HepG2 (cell line): ENCODE data around the gene JAZF1. TPM values are rescaled to one million over a fixed set of nuclear protein-coding genes. Genes with fewer than 3 reads are reported as not detected.

Experiments
- ATAC-seq: fragments of 200-7000 bp; cut with Tn5 transposase; 3 replicates; pipeline ENCODE4 v1.9.1; 2020; ENCODE audit warnings: mild to moderate bottlenecking, moderate library complexity
- BruUV-seq: library from RNA; stranded (reverse); fragments of 400-500 nt; replicated peaks from 2 replicates; lab custom pipeline; 2021; lab: Mats Ljungman, UMichigan
- CTCF ChIA-PET: fragments of 300-600 bp; formaldehyde crosslinking; extraction: SDS; loops from one replicate; lab custom pipeline; 2021; ENCODE audit warnings: low total read pairs, inconsistent platforms, low intra/inter-chr PET ratio; lab: Yijun Ruan, JAX
- POLR2A ChIA-PET: fragments of 350-600 bp; sonication (Branson Sonifier 250); formaldehyde crosslinking; loops from one replicate; lab custom pipeline; 2020; ENCODE audit warnings: antibody characterized with exemption, inconsistent platforms; lab: Yijun Ruan, JAX
- DNase-seq: peaks from one replicate; pipeline ENCODE4 v3.0.0-alpha.2; 2015; ENCODE audit warnings: low spot score
- FAIRE-seq: peaks from 3 replicates; lab custom pipeline; 2011; peaks lifted over from hg19 to GRCh38; lab: Jason Lieb, UNC
- H2AFZ ChIP-seq: one replicate; pipeline ENCODE4 v1.6.1; 2011; ENCODE audit warnings: low read length, inconsistent platforms
- H3K27ac ChIP-seq: fragments of 300-600 bp; 3 replicates; pipeline ENCODE4 v1.8.0; 2011; ENCODE audit warnings: mixed run types, mild to moderate bottlenecking, mixed read lengths, low read length, inconsistent platforms; ENCODE audit not compliant: insufficient read depth; ENCODE audit errors: extremely low read length
- H3K27me3 ChIP-seq, 2 experiments: fragments of 200-600 bp in 1 of 2; 2 replicates in 1 of 2; 3 replicates in 1 of 2; pipeline versions ENCODE4 v1.6.0 to v1.8.0; 2011; ENCODE audit warnings: low read length in 2 of 2, mild to moderate bottlenecking in 2 of 2, moderate library complexity in 2 of 2, inconsistent platforms in 1 of 2; ENCODE audit not compliant: insufficient read depth in 2 of 2, control insufficient read depth in 1 of 2
- H3K36me3 ChIP-seq, 2 experiments: fragments of 200-600 bp in 1 of 2; replicated peaks in 1 of 2; 2 replicates in 1 of 2; 3 replicates in 1 of 2; pipeline versions ENCODE4 v1.5.1 to v1.8.0; 2011; ENCODE audit warnings: low read length in 2 of 2, inconsistent platforms in 1 of 2; ENCODE audit not compliant: insufficient read depth in 2 of 2, control insufficient read depth in 1 of 2
- H3K4me1 ChIP-seq: 2 replicates; pipeline ENCODE4 v1.5.1; 2012; ENCODE audit warnings: low read length, inconsistent platforms; ENCODE audit not compliant: insufficient read depth
- H3K4me2 ChIP-seq: 2 replicates; pipeline ENCODE4 v1.6.0; 2011; ENCODE audit warnings: low read depth, low read length, inconsistent platforms
- H3K4me3 ChIP-seq, 3 experiments: fragments of 200-600 bp in 1 of 3; sonication (generic), shearing (Covaris generic) in 1 of 3; replicated peaks in 1 of 3; 2 replicates each; pipeline ENCODE4 v1.5.1; 2011 to 2016; ENCODE audit warnings: low read length in 3 of 3, inconsistent platforms in 2 of 3, low read depth in 2 of 3, mild to moderate bottlenecking in 2 of 3, control low read depth in 1 of 3, mixed read lengths in 1 of 3; ENCODE audit not compliant: insufficient read depth in 1 of 3
- H3K79me2 ChIP-seq: one replicate; pipeline ENCODE4 v1.6.1; 2011; ENCODE audit warnings: low read length, inconsistent platforms; ENCODE audit not compliant: insufficient read depth
- H3K9ac ChIP-seq: 2 replicates; pipeline ENCODE4 v1.6.0; 2011; ENCODE audit warnings: mild to moderate bottlenecking, low read depth, low read length, inconsistent platforms; ENCODE audit not compliant: insufficient read depth
- H3K9me3 ChIP-seq: 2 replicates; pipeline ENCODE4 v1.5.1; 2012; ENCODE audit warnings: mild to moderate bottlenecking, low read length
- H4K20me1 ChIP-seq: 2 replicates; pipeline ENCODE4 v1.6.0; 2011; ENCODE audit warnings: inconsistent platforms, mild to moderate bottlenecking, low read length, moderate library complexity; ENCODE audit not compliant: insufficient read depth
- ATF1 ChIP-seq: IDR thresholded peaks from 2 replicates; pipeline ENCODE4 v1.6.1; 2016; ENCODE audit warnings: mild to moderate bottlenecking, control low read depth
- DPF2 ChIP-seq: sonication (generic); formaldehyde crosslinking; IDR thresholded peaks from 2 replicates; pipeline ENCODE4 v1.4.0; 2020; ENCODE audit warnings: mild to moderate bottlenecking, low read depth, missing genetic modification reagents, borderline replicate concordance
- FOXJ3 ChIP-seq: sonication (generic); formaldehyde crosslinking; IDR thresholded peaks from 2 replicates; pipeline ENCODE4 v1.4.0; 2020; ENCODE audit warnings: missing genetic modification reagents, mild to moderate bottlenecking, borderline replicate concordance
- GATAD2A ChIP-seq: IDR thresholded peaks from 2 replicates; pipeline ENCODE4 v1.6.1; 2016
- IKZF4 ChIP-seq: sonication (generic); formaldehyde crosslinking; IDR thresholded peaks from 2 replicates; pipeline ENCODE4 v1.5.1; 2020; ENCODE audit warnings: borderline replicate concordance, mild to moderate bottlenecking, low read depth, missing genetic modification reagents; ENCODE audit errors: not compliant biosample characterization
- KAT2B ChIP-seq: fragments of 150-350 bp; IDR thresholded peaks from 2 replicates; pipeline ENCODE4 v1.6.1; 2014; ENCODE audit warnings: low read depth, low read length, borderline replicate concordance
- ZNF18 ChIP-seq: sonication (generic); formaldehyde crosslinking; IDR thresholded peaks from 2 replicates; pipeline ENCODE4 v1.8.0; 2022; ENCODE audit warnings: mild to moderate bottlenecking, missing genetic modification reagents; ENCODE audit not compliant: insufficient replicate concordance
- WGBS: methylation state at CpG from one replicate; pipeline ENCODE4 v1.1.6; 2017; ENCODE audit warnings: low lambda C conversion rate; 5-methylcytosine and 5-hydroxymethylcytosine counted together
- in situ Hi-C: cut with HindIII; loops from 2 replicates; pipeline ENCODE4 v1.10.0; 2017; ENCODE audit warnings: low pct_unique_long_range_greater_than_20kb; ENCODE audit not compliant: extremely low pct_ligation_motif_present
- intact Hi-C: fragments of 100-400 bp; cut with micrococcal nuclease; formaldehyde crosslinking; loops from one replicate; pipeline ENCODE4 v1.10.0; 2022; ENCODE audit not compliant: unreplicated experiment
- polyA plus RNA-seq, 8 experiments: library from polyadenylated mRNA; depleted of rRNA in 3 of 8; stranded (reverse) in 7 of 8; unstranded in 1 of 8; fragments of >200 nt; fragmentation: Illumina TruSeq in 4 of 8; extraction: Trizol in 4 of 8; gene quantifications; 2 replicates each; pipeline versions ENCODE4 v1.2.1 to v1.2.3, GENCODE V29; 2011 to 2016; ENCODE audit warnings: low read depth in 4 of 8, missing spikeins in 1 of 8, mixed read lengths in 1 of 8; ENCODE audit not compliant: insufficient read depth in 1 of 8
- total RNA-seq, 5 experiments: library from RNA; depleted of rRNA; stranded (reverse); fragments of >200 nt; fragmentation: Illumina TruSeq; extraction: Trizol; gene quantifications; 2 replicates each; pipeline ENCODE4 v1.2.3, GENCODE V29; 2016; ENCODE audit warnings: low read depth in 1 of 5

Gene JAZF1
- total and polyA plus RNA-seq, 2 of the 13 experiments (the other 11 are each of a cell fraction or from before 2014, with no cell fraction given): not detected

- no peak for TF ChIP-seq FOXJ3 (CRISPR knock-in tag)
These were observed 39.6 kb downstream of the JAZF1 start (continued) for GRCh38 chr7:28140979-28141378.

GRCh38 chr7:28138837-28139236 lies 41.8 kb downstream of the JAZF1 start:
- POLR2A ChIA-PET: no interaction called here
- CTCF ChIA-PET: no interaction called here
- Histone ChIP-seq H4K20me1 (no peaks in the 10 kb centered on the region), H3K27me3 (0 out of 5 replicates have a peak, but pooled peaks cover 0 to 4% of the 10 kb centered on the region in 2 experiments), H3K4me1 (no peaks in the 10 kb centered on the region), H3K36me3 (no peaks in the 10 kb centered on the region), H3K4me2 (no peak overlapping the region), H3K27ac (no peak overlapping the region), H3K9ac (no peak overlapping the region), H3K4me3 (no peak overlapping the region), H2AFZ (no peak overlapping the region), H3K9me3 (no peaks in the 10 kb centered on the region), H3K79me2 (no peaks in the 10 kb centered on the region)
- ATAC-seq: no peak
- DNase-seq: no peak
- no peak for FAIRE-seq
- no TSS peak for BruUV-seq
- no peak for TF ChIP-seq GATAD2A (CRISPR knock-in tag)
- TF ChIP-seq ZNF18 (CRISPR knock-in tag): no peak
- TF ChIP-seq KAT2B: no peak
- 31% methylated on average over 2 of the region's 2 CpGs for WGBS
- intact Hi-C loops (no loop called here), in situ Hi-C loops (no loop called here)

GRCh38 chr7:28137463-28137862 lies 43.1 kb downstream of the JAZF1 start:
- H3K4me2 ChIP-seq: no peak overlapping the region
- H2AFZ ChIP-seq: no peak overlapping the region
- DNase-seq (no peak), ATAC-seq (no peak), FAIRE-seq (no peak)
- intact Hi-C loops: no loop called here
- BruUV-seq: no TSS peak
- H3K4me3 ChIP-seq: no peak overlapping the region
- H4K20me1 ChIP-seq: no peaks in the 10 kb centered on the region
- no peak overlapping the region for H3K27ac ChIP-seq
- H3K9me3 ChIP-seq: no peaks in the 10 kb centered on the region
- ChIA-PET POLR2A (no interaction called here), CTCF (no interaction called here)
- WGBS: 50% methylated on average over 6 of the region's 7 CpGs
- H3K4me1 ChIP-seq: no peaks in the 10 kb centered on the region
- in situ Hi-C loops: no loop called here
- H3K9ac ChIP-seq: no peak overlapping the region
- 0 out of 5 replicates have a peak, but pooled peaks cover 0 to 4% of the 10 kb centered on the region in 2 experiments for H3K27me3 ChIP-seq
- H3K36me3 ChIP-seq: no peaks in the 10 kb centered on the region
- no peaks in the 10 kb centered on the region for H3K79me2 ChIP-seq
- TF ChIP-seq IKZF4 (CRISPR knock-in tag): no peak
- TF ChIP-seq ATF1 (CRISPR knock-in tag): no peak
- TF ChIP-seq DPF2 (CRISPR knock-in tag): no peak
